ENCODE measurements around the gene C5. TPM values are rescaled to one million over a fixed set of nuclear protein-coding genes. Genes with fewer than 3 reads are reported as not detected.

The C5 gene
- total RNA-seq, 4 donors from 2014 or later: 2.0 to 14.9 (median 4.3) TPM

DNA sequence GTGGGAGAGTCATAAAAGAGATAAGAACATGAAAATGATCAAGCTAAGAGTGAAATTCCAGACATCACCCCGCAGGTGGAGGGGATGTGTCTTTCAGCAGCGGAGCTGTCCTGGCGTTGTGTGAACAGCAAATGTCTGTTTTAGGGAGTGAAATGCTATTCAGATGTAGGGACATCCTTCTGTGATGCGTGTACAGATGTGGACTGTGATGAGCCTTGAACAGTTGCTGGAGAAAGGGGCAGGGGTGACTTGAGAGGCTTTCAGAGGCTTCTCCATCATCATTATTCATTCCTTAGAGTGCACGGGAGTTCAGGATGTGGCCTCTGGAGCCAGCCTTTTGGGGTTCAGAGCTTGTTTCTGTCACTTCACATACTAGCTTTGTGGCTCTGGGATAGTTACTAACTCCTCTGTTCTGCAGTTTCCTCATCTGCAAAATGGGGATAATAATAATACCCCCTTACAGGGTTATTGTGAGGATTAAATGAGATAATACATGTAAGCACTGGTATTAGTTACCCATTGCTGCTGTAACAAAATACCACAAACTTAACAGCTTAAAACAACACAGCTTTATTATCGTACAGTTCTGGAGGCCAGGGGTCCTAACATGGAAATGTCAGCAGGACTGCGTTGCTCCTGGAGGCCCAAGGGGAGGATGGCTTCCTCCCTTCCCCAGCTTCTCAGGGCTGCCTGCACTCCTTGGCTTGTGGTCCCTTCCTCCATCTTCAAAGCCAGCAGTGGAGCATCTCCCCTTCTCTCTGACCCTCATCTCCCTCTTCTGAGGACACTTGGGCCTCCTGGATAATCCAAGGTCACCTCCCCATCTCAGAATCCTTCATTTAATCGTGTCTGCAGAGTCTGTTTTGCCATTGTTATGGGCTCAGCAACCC lies 132.8 kb downstream of the C5 start:
- WGBS, 2 donors: 82 to 85% methylated on average over 8 of the region's 8 CpGs
- intact Hi-C loops (cut with DNase I; ENCODE audit: low total_unique reads): no loop called here
- H3K4me3 ChIP-seq (ENCODE audit: low read depth, poor library complexity, severe bottlenecking): no peak overlapping the region
- TF ChIP-seq CTCF (IDR thresholded peaks at IDR 0.05) (no peak), POLR2A (IDR thresholded peaks at IDR 0.05) (no peak)
- no peak for DNase-seq (ENCODE audit: low spot score in 2 of 2)

DNA sequence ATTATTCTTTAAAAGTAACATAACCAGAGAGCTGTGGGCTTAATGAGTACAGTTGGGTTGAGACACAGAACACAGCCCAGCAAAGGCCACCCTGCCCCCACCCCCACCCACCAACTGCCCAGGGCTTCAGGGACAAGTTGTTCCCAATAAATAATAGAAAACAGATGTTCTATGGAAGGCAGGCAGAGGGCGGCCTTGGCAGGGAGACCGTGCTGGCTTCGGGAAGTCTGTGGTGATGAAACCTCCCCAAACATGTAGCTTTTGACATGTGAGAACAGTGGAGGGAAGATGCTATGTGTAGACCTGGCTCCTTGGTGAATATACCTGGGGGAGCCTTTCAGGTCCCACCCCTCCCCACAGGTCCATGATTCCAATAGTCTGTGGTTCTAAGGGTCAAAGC lies 133.5 kb downstream of the C5 start:
- DNase-seq (ENCODE audit: low spot score in 2 of 2): peak; percentile 83 to 95

GRCh38 chr9:120915854-120916470 lies 134.1 kb downstream of the C5 start:
- H3K4me3 ChIP-seq (ENCODE audit: low read depth, poor library complexity, severe bottlenecking): no peak overlapping the region
- intact Hi-C loops (cut with DNase I; ENCODE audit: low total_unique reads): no loop called here
- WGBS, 2 donors: 60 to 67% methylated on average over 5 of the region's 5 CpGs
- no peak for TF ChIP-seq CTCF (IDR thresholded peaks at IDR 0.05)
- TF ChIP-seq POLR2A (IDR thresholded peaks at IDR 0.05): no peak
- no peak for DNase-seq (ENCODE audit: low spot score in 2 of 2)

More for the DNA sequence above, 133.5 kb downstream of the C5 start:
- TF ChIP-seq POLR2A (IDR thresholded peaks at IDR 0.05): no peak
- no peak for TF ChIP-seq CTCF (IDR thresholded peaks at IDR 0.05)
- 23 to 34% methylated on average over 3 of the region's 3 CpGs for WGBS, 2 donors
- H3K4me3 ChIP-seq (ENCODE audit: low read depth, poor library complexity, severe bottlenecking): no peak overlapping the region
- intact Hi-C loops (cut with DNase I; ENCODE audit: low total_unique reads): no loop called here

GRCh38 chr9:120914953-120915352 lies 135.1 kb downstream of the C5 start:
- WGBS, 2 donors: 84 to 93% methylated on average over 6 of the region's 6 CpGs

GRCh38 chr9:120914396-120914795 lies 135.7 kb downstream of the C5 start:
- TF ChIP-seq POLR2A (IDR thresholded peaks at IDR 0.05) (no peak), CTCF (IDR thresholded peaks at IDR 0.05) (no peak)
- no peak for DNase-seq (ENCODE audit: low spot score in 2 of 2)
- WGBS, 2 donors: 76 to 78% methylated on average over 3 of the region's 3 CpGs
- intact Hi-C loops (cut with DNase I; ENCODE audit: low total_unique reads): no loop called here
- H3K4me3 ChIP-seq (ENCODE audit: low read depth, poor library complexity, severe bottlenecking): no peak overlapping the region

More at GRCh38 chr9:120914953-120915352, 135.1 kb downstream of the C5 start:
- intact Hi-C loops (cut with DNase I; ENCODE audit: low total_unique reads): no loop called here
- TF ChIP-seq POLR2A (IDR thresholded peaks at IDR 0.05) (no peak), CTCF (IDR thresholded peaks at IDR 0.05) (no peak)
- no peak for DNase-seq (ENCODE audit: low spot score in 2 of 2)
- H3K4me3 ChIP-seq (ENCODE audit: low read depth, poor library complexity, severe bottlenecking): no peak overlapping the region
